Fibroblast of skin of left quadriceps (primary cell): ENCODE measurements around the gene HAL.

ENCODE experiments used
- DNase-seq, 2 experiments: peaks; one replicate each; pipeline ENCODE4 v3.0.0-alpha.2; 2013; ENCODE audit warnings: low read depth in 2 of 2

Gene HAL

GRCh38 chr12:96007729-96008128 lies 11.6 kb upstream of the HAL start:
- DNase-seq: no peak

DNA sequence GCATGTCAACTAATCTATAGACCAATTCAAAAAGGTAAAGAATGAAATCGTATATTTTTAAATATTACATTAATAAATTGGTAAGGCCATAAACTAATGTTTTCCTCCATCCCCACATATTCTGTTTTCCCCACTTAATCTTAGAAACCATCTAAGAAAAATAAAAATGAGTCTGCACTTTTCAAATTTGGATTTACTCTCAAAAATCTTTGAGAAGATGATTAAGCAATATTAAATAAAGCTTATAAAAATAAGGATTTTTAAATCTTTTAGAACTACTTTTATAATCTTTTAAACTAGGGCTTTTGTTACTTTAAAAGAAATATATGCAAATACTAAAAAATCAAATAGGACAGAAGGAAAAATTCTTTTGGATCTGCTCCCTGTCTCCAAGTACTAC lies 10.6 kb upstream of the HAL start:
- DNase-seq: no peak

DNA sequence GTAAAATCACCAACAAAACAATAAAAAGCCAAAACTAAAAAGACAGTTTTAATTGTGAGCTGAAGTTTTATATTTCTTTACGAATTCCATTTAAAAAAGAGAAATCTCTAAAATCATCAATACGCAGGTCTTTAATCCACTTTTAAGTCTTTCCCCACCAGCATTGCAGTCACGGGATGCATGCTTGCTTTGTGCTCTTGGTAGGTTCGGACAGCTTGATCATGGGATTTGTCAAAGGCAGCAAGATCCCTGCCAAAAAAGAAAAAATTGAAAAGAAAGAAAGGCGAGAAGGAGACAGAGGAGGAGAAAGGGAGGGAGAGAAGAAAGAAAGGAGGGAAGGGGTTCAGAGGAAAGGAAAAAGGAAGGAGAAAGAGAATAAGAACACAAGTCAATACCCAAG lies 4.7 kb upstream of the HAL start:
- DNase-seq: no peak

DNA sequence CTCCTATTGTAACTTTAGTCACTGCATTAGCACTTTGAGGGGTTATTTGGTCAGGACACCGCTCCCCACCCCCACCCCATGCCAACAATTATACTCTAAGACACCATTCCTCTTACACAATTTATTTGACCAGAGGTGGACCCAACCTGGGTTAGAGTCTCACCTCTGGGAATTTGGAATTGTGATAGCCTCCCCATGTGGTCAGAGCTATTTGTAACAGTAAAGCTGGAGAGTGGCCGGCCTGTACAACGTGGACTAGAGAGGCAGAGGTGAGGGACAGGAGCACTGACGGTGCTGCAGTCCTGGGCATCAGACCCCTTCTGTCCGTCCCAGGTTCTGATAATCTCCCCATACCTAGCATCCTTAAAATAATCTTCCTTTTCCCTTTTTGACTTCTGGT lies 3.3 kb upstream of the HAL start:
- no peak for DNase-seq

- DNase-seq: peak; percentile 10 to 11
Measured at GRCh38 chr12:95998611-95999286, 2.6 kb upstream of the HAL start.

DNA sequence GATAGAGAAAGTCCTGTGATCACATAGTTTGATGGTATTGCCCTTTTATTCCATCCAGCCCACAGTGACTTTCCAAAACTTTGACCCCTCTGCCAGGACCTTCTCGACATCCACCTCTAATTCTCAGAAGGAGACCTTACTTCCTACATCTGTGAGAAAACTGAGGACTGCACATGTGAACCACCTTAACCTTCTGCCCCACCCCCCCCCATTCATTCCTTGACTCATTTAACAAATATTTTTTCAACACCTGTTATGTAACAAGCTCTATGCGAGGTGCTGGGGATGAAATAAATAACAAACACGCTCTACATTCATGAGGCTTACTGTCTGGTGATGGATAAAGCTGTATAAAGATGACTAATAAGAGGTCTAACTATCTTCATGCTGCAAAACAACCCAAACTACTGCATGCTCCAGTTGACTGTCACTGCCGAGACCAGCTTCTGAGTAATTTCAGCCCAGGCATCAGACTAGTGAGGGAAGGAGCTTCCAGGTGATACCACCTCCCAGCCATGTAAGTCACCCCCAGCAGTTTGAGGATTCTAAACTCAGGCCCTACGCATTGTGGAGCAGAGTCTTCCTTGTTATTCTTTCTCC lies 1.9 kb upstream of the HAL start:
- DNase-seq: no peak

DNA sequence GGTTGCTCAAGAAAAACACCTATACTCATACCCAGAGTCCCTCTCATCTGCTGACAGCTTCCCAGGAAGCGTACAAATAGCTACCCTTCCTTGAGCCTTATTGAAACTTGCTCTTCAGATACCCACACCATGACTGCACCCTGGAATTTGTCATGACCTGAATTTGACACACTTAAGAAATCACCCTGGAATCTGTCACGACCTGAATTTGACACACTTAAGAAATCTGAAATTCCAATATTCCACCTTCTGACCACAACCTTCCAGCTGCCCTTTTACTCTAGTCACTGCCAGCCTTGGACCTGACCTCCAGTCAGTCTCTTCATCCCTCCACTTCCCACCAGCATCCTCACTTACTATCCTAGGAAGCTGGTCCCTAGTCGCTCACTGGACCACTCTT lies 1.1 kb upstream of the HAL start:
- DNase-seq: no peak

DNA sequence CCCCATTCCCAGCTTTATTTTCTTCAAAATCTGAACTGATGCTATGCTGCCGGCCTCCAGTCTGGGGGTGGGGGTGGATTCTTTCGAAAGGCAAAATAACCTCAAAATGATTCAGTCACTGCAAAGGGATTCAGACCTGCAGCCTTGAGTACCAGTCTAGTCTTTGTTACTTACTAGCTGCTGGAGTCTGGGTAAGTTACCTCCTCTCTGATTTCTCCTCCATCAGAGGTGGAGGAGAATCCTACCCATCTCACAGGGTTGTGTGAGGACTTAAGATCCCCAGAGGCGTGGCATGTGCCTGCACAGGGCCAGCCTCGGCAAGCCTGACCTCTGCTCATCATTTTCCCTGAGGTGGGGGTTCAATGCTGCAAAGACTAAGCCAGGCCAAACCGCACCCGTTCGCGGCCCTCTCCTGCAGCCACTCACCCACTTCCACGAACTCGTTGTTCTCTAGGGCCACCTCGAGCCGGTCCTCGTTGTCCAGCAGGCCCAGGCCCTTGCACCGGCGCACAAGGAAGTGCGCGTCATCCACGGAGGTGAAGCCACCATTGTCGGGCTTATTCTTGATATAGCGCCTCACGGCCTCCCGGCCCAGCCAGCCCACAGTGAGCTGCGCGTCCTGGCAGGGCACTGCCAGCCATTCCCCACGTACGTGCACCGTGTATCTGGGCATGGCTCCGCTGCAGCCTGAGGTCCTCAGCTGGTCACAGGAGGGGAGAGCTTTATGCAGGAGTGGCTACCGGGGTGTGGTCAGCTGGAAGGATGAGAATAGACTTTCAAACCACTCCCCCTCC lies 709 bp downstream of the HAL start:
- no peak for DNase-seq

DNA sequence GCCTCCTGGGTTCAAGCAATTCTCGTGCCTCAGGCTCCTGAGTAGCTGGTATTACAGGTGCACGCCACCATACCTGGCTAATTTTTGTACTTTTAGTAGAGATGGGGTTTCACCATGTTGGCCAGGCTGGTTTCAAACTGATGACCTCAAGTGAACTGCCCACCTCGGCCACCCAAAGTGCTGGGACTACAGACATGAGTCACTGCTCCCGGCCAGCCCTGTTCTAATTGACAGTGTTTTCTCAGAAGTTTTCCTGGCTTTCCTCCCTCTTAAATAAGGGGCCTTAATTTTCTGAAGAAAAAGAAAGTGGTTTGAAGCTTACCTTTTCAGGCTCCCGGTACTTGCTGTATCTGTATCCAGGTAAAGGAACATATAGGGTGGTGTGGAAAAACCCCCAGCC lies 1.7 kb downstream of the HAL start:
- DNase-seq: no peak

DNA sequence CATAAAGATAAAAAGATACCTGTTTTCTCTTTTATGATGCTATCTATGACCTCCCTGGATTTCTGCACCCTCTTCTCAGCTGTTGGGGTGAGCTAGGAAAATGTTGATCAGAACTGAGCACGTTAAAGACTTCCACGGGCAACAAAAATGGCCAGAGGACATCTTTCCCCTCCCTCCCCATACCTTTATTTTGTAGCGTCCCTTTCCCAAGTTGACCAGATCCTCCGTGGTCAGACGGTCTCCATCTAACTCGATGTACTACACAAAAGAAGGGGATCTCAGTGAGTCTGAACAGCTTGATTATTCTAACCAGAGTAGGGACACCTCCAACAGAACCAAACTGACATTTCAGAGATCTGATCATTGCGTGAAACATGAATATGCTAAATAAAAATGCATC lies 2.2 kb downstream of the HAL start:
- DNase-seq: no peak

DNA sequence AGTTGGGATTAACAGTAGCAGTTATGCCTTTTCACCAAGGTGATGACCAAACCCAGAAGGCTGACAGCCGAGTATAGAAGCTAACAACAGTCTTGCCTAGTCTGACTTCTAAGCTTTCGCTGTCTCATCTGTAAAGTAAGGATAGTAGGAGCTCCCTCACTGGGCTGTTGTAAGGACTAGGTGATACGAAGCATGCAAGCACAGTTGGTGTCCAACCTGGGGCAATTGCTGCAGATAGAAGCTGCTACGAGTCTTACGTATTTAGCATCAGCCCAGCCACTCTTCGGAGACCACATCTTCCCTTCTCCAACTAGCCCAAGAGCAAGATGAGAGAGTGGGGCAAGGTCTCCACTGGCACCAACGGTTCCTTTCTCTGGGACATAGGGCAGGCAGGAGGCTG lies 6.0 kb downstream of the HAL start:
- no peak for DNase-seq

DNA sequence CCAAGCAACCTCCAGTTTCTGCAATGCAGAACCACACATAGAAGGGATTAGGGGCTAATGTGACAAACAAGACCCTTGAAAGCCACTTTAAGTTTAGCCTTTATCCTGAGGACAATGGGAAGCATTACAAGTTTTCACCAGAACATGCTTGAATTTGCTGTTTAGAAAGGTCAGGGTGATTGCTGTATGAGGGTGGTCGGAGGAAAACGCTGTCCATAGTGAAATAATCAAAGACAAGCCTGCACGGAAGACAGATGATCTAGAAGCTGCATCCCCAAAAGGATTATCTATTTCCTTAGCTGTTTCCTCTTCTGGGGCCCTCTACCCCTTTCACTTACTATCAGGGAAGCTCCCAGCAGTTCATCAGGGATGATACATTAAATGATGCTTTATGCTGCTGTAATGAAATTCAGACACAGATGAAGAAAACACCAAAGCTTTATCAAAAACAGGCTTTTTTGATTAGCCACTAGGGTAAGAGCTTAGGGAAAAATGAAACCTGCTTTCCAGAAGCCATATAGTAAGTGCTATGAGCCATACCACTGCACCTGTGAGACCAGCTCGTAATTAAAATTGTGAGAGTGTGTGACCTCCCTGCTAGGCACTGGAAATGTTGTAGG lies 6.5 kb downstream of the HAL start:
- DNase-seq: no peak

DNA sequence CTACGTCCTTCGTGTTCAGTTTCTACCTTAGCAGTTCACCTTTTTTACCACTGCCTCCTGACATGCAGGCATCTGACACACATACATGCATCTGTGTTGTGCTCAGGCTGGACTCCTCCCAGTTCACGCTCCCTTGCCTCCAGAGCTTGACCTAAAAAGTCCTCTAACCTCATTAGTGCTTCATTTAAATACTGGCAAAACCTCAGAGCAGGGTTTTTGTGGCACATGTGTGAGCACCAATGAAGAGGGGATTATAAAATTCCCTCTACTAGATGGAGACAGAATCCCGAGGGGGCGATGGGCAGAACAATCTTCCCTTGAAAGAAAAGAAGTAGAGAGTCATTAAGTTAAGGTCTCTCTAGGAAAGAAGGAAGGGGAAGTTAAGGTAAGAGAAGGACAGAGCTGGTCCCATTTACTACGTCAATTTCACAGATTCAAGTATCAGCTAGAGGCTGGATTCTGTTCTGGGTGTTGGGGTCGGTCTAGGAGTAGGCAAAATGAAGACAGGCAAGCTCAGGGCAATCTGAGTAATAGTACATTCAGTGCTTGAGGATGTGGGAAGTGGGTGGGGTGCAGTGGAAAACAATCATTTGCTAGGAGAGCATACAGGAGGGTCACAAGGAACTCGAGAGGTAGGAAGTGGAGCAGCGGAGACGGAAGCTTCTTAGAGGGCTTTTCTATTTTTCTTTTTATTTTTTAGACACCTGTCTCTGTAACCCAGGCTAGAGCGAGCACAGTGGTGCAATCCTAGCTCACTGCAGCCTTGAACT lies 7.5 kb downstream of the HAL start:
- no peak for DNase-seq

- no peak for DNase-seq
Measured at GRCh38 chr12:95986635-95987570, 9.2 kb downstream of the HAL start.

- no peak for DNase-seq
Measured at GRCh38 chr12:95984682-95985081, 11.5 kb downstream of the HAL start.

DNA sequence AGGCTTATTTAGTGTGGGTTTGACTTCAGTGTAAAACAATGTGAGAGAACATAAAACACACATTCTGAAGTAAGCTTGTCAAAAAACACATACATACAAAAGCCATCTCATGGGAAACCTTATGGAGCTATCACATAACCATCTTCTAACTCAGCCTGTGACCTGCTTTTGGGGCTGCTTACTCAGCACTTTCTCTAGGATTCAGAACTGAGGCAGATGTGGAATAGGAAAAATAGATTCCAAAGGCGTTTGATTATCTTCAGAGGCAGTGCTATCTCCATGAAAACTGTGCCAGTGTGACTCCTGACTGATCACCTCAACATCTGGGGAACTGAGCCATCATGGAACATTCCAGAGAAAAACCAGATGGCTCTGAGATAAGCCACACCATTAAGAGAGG lies 13.5 kb downstream of the HAL start:
- no peak for DNase-seq

DNA sequence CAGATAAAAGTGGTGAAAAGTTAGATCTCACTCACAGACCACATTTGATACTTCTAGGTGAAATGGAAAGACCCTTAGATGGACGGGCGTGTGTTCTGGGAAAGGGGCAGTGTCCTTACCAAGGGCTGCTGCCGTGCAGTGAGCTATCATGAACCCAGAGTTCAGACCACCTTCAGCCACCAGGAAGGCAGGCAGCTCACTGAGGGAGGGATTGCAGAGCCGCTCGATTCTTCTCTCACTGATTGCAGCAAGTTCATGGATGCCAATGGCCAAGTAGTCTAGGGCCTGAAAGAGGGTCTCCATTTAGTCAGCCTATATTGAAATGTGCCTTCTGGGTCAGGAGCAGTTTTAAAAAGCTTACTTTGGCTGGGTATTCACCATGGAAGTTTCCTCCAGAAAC lies 15.7 kb downstream of the HAL start:
- DNase-seq: no peak

DNA sequence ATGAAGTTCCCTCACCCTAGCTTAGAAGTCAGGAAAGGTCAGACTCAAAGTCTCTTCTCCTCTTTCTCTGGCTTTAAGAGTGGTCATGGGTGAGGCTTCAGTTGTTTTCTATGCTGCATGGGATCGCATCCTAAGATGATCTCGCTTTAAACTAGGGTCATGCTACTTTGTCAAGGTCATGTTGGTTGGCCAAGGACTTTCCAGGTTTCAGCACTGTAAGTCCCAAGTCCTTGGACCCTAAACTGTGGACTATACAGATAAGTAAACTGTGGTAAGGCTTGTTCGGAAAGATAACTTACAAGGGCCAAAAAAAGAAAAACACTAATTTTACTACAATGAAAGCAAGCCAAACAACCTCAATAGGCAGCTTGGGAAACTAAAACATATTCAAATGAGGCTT lies 17.4 kb downstream of the HAL start:
- DNase-seq: no peak

DNA sequence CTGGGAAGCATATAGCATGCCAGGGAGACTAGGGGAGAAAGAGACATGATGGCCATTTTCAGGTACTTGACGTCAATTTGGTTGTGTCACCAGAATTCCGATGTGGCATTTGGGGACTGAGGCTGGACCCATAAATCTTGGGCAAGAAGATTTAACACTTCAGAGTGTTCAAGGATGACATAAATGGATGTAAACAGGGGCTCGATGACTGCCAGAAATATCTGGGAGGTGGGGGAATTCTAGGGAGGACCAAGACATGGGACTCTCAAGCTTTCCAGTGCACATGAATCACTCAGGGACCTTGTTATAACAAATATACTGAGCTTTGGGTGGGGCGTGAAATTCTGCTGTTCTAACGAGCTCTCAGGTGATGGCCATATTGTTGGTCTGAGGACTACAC lies 17.8 kb downstream of the HAL start:
- no peak for DNase-seq

GRCh38 chr12:95977764-95978305 lies 18.3 kb downstream of the HAL start:
- DNase-seq: no peak

- no peak for DNase-seq
Measured at GRCh38 chr12:95976416-95976832, 19.7 kb downstream of the HAL start.
